Mesothelial cell of epicardium (in vitro differentiated cells): ENCODE data around the gene PRIMA1. TPM values are rescaled to one million over a fixed set of nuclear protein-coding genes. Genes with fewer than 3 reads are reported as not detected.

Experiments
- DNase-seq, 2 experiments: peaks; one replicate each; pipeline ENCODE4 v3.0.0; 2021; ENCODE audit warnings: low spot score in 2 of 2; ENCODE audit not compliant: unreplicated experiment in 2 of 2
- H3K27ac Mint-ChIP-seq: 2 replicates; pipeline ENCODE4 v1.8.0; 2021; ENCODE audit warnings: mixed read lengths
- H3K27me3 Mint-ChIP-seq: 2 replicates; pipeline ENCODE4 v1.8.0; 2021; ENCODE audit warnings: low read depth, mixed read lengths
- H3K36me3 Mint-ChIP-seq: 2 replicates; pipeline ENCODE4 v1.8.0; 2021; ENCODE audit warnings: mixed read lengths
- H3K4me1 Mint-ChIP-seq: 2 replicates; pipeline ENCODE4 v1.8.0; 2021; ENCODE audit warnings: mixed read lengths
- H3K4me3 Mint-ChIP-seq: 2 replicates; pipeline ENCODE4 v1.8.0; 2021; ENCODE audit warnings: mild to moderate bottlenecking, moderate library complexity, mixed read lengths
- H3K9me3 Mint-ChIP-seq: 2 replicates; pipeline ENCODE4 v1.8.0; 2021; ENCODE audit warnings: mixed read lengths
- total RNA-seq: library from RNA; stranded (reverse); gene quantifications from 3 replicates; pipeline ENCODE4 v1.2.1, GENCODE V29; 2021
- TF ChIP-seq, protein P1 (sequence below): fragments of 200-600 bp; sonication (generic); IDR thresholded peaks from one replicate; pipeline ENCODE4 v1.5.0; 2021; ENCODE audit warnings: antibody characterized with exemption; ENCODE audit not compliant: unreplicated experiment

The PRIMA1 gene
- total RNA-seq, 1 donor from 2014 or later, result 2.3 TPM

DNA sequence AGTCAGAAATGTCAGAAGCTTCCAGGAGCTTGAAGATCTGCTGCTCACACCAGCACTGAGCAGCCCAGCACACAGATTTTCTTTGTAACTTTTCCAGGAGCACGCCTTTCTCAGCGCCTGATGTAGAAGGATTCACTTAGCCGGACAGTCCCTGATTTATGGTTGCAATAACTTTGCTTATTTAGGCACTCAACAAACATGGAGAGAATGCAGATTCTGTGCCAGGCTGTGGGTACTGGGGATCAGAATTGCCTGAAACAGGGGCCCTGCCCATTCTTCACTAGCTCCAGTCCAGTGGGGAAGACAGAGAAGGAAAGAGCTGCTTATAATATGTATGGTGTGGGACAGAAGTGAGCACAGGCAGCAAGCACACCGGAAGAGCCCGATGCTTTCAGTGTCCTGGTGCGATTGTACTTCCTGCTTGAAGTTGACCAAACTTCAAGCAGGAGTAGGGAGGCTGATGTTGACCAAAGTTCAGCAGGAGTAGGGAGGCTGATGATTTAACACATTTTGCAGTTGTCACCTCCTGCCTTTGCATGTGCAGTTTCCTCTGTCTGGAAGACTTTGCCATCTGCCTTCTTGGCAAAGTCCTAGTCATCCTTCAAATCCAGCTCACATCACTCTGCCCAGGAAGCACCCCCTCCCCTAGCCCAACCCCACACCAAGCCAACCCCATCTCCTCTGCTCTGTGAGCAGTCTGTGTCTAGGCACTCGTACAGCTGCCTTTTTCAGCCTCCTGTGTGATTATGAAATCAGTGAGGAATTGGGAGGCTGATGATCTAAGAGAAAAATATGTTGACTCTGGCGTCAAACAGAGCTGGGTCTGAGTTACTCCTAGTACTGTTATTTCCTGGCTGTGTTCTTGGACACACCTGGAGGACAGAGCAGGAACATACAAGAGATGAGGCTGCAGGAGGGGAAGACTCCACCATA, 12.0 kb upstream of the PRIMA1 start:
- no peaks in the 10 kb centered on the region for H3K4me1 Mint-ChIP-seq
- TF ChIP-seq, protein P1, sequence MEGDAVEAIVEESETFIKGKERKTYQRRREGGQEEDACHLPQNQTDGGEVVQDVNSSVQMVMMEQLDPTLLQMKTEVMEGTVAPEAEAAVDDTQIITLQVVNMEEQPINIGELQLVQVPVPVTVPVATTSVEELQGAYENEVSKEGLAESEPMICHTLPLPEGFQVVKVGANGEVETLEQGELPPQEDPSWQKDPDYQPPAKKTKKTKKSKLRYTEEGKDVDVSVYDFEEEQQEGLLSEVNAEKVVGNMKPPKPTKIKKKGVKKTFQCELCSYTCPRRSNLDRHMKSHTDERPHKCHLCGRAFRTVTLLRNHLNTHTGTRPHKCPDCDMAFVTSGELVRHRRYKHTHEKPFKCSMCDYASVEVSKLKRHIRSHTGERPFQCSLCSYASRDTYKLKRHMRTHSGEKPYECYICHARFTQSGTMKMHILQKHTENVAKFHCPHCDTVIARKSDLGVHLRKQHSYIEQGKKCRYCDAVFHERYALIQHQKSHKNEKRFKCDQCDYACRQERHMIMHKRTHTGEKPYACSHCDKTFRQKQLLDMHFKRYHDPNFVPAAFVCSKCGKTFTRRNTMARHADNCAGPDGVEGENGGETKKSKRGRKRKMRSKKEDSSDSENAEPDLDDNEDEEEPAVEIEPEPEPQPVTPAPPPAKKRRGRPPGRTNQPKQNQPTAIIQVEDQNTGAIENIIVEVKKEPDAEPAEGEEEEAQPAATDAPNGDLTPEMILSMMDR, result no peak
- H3K27ac Mint-ChIP-seq, result no peak overlapping the region
- no peaks in the 10 kb centered on the region for H3K9me3 Mint-ChIP-seq
- peaks cover 34% of the 10 kb centered on the region for H3K27me3 Mint-ChIP-seq
- H3K4me3 Mint-ChIP-seq, result no peak overlapping the region
- no peaks in the 10 kb centered on the region for H3K36me3 Mint-ChIP-seq
- DNase-seq, result no peak

DNA sequence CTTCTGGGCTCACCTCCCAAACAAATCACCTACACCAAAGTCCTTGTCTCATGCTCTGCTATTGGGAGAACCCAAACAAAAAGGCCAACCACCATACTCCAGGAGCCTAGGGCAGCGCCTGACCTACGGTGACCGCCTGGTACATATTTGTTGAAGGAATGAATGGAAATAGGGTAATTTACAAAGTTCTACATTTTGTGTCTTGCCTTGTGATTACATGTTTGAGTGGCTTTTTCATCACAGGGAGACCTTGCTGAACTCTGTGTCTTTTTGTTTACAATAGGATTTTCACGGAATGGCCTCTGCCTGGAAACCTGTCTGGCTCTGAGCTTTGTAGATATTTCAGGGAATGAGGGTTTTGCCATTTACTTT, 11.3 kb upstream of the PRIMA1 start:
- no peaks in the 10 kb centered on the region for H3K9me3 Mint-ChIP-seq
- peaks cover 34% of the 10 kb centered on the region for H3K27me3 Mint-ChIP-seq
- no peak overlapping the region for H3K27ac Mint-ChIP-seq
- H3K4me3 Mint-ChIP-seq, result no peak overlapping the region
- TF ChIP-seq, protein P1, result no peak
- no peaks in the 10 kb centered on the region for H3K4me1 Mint-ChIP-seq
- H3K36me3 Mint-ChIP-seq, result no peaks in the 10 kb centered on the region
- no peak for DNase-seq

DNA sequence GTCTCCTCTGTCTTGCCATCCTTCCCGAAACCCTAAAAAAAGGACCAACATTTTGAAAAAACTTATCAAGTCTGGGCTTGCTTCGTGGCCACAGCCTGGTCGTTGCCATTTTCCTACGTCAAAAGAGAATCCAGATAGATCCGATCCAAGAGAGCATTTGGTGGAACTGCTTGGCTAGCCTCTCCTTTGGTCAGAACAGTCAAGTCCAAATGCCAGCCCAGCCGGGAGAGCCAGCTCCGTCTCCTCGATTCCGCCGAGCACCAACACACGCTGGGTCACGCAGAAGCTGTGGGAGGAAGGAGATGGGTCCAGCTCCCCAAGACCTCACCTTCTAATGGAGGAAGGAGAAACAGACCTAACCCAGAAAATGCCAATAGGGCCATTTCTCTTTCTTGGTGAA, 9.3 kb upstream of the PRIMA1 start:
- Mint-ChIP-seq H3K4me1 (no peaks in the 10 kb centered on the region), H3K27ac (no peak overlapping the region), H3K4me3 (no peak overlapping the region), H3K9me3 (no peaks in the 10 kb centered on the region), H3K36me3 (no peaks in the 10 kb centered on the region), H3K27me3 (peaks cover 39% of the 10 kb centered on the region)
- TF ChIP-seq, protein P1, result no peak
- no peak for DNase-seq

DNA sequence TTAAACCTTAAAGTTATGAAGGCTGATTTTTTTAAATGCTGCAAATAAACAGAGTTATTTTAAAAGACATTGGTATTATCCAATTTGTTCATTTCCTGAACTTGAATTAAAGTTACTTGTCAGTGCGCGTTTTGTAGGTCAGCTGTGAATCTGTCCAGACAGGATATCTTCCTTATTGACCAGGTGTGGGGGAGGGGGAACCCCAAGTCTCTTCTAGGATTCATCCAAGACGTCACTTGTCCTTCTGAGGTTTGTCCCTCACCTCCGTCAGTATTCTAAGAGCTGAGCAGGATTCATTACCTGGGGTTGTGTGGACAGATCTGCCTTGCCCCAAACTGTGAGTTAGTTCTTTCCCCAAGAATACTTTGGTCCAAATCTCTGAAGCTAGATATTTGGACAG, 8.8 kb upstream of the PRIMA1 start:
- TF ChIP-seq, protein P1, result no peak
- no peaks in the 10 kb centered on the region for H3K36me3 Mint-ChIP-seq
- no peak for DNase-seq
- no peaks in the 10 kb centered on the region for H3K9me3 Mint-ChIP-seq
- H3K27ac Mint-ChIP-seq, result no peak overlapping the region
- peaks cover 41% of the 10 kb centered on the region for H3K27me3 Mint-ChIP-seq
- H3K4me1 Mint-ChIP-seq, result no peaks in the 10 kb centered on the region
- no peak overlapping the region for H3K4me3 Mint-ChIP-seq

DNA sequence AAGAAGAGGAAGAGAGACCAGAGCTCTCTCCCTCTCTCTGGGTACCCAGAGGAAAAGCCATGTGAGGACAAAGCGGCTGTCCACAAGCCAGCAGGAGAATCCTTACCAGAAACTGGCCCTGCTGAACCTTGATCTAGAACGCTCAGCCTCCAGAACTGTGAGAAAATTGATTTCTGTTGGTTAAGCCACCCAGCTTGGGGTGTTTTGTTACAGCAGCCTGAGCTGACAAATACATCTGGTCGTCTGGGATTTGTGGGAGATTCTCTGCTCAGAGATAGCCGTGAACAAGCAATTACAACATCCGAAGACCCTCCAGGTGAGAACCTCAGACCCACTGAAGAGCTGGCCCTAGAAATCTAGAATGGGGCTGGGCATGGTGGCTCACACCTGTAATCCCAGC, 6.5 kb upstream of the PRIMA1 start:
- Mint-ChIP-seq H3K4me3 (no peak overlapping the region), H3K27me3 (peaks cover 56% of the 10 kb centered on the region), H3K4me1 (peaks cover 2% of the 10 kb centered on the region), H3K36me3 (no peaks in the 10 kb centered on the region), H3K27ac (no peak overlapping the region), H3K9me3 (no peaks in the 10 kb centered on the region)
- TF ChIP-seq, protein P1, result no peak
- no peak for DNase-seq
